ENCODE results near the gene C7.

The C7 gene

DNA sequence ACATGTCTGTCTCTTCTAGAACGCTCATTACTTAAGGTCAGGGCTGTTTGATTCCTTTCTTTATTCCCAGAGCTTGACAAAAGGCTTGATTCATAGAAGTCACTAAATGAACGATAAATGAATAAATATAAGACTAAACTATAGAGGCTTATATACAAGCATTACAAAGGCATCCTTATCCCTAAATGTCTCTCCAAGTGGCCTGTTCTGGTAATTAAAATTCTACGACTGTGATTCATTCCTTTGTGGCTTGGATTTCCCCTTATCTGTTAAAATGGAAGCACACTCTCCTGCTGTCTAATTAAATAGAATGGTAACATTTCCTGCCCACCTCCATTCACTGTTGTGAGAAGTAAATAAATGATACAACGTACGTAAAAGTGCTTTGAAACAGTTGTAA is 49.5 kb downstream of the C7 start:
- H3K4me3 ChIP-seq (replicated peaks in 1 of 2; ENCODE audit: low read depth in 2 of 2, low read length in 2 of 2), result no peak overlapping the region
- DNase-seq (ENCODE audit: low read depth in 2 of 2), result no peak
- TF ChIP-seq CTCF (IDR thresholded peaks at IDR 0.05; ENCODE audit: low read depth, low read length), result no peak

- no peak overlapping the region for H3K4me3 ChIP-seq (replicated peaks in 1 of 2; ENCODE audit: low read depth in 2 of 2, low read length in 2 of 2)
- DNase-seq (ENCODE audit: low read depth in 2 of 2), result peak; percentile 23 to 55
- no peak for TF ChIP-seq CTCF (IDR thresholded peaks at IDR 0.05; ENCODE audit: low read depth, low read length)
Observed at GRCh38 chr5:40960037-40960436, 50.7 kb downstream of the C7 start.

DNA sequence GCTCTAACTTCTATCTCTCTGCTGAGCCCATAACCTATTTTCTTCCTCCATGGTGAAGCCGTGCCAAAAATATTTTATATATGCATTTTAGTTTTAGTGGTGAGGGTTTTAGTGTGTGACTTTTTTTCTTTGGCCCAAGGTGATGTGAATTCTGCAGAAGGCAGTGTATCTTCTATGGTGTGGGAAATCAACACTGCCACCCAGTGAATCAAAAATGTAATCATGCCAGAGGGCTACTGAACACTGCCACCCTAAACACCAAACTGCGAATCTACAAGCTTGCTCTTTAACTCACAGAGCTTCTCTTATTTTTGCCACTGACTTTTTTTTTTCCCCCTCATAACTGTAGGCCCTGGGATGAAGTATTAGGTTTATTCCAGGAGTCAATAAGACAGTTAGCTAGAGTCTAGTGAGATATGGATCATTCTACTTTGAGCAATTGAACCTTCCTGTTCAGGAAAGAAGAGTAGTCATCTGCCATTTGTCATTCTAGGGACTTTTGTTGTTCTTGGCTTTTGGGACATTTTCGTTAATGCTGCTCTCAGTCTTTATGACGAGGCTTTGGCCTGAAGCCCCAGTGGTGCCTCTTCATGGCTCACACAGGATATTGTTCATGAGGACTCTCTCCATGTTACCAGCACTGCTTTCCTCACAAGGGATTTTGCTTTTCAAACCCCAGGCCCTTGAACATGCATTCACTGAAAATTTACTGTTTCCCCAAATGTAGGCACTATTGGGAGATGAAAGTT is 53.1 kb downstream of the C7 start:
- no peak for TF ChIP-seq CTCF (IDR thresholded peaks at IDR 0.05; ENCODE audit: low read depth, low read length)
- peak in 1 of 2 donors; percentile 52 for DNase-seq (ENCODE audit: low read depth in 2 of 2)
- no peak overlapping the region for H3K4me3 ChIP-seq (replicated peaks in 1 of 2; ENCODE audit: low read depth in 2 of 2, low read length in 2 of 2)

- no peak for DNase-seq (ENCODE audit: low read depth in 2 of 2)
- no peak for TF ChIP-seq CTCF (IDR thresholded peaks at IDR 0.05; ENCODE audit: low read depth, low read length)
- no peak overlapping the region for H3K4me3 ChIP-seq (replicated peaks in 1 of 2; ENCODE audit: low read depth in 2 of 2, low read length in 2 of 2)
Observed at GRCh38 chr5:40972434-40972833, 63.1 kb downstream of the C7 start.

- no peak for DNase-seq (ENCODE audit: low read depth in 2 of 2)
- H3K4me3 ChIP-seq (replicated peaks in 1 of 2; ENCODE audit: low read depth in 2 of 2, low read length in 2 of 2), result no peak overlapping the region
- no peak for TF ChIP-seq CTCF (IDR thresholded peaks at IDR 0.05; ENCODE audit: low read depth, low read length)
Observed at GRCh38 chr5:40973364-40974004, 64.2 kb downstream of the C7 start.

GRCh38 chr5:40976041-40976440 is 66.7 kb downstream of the C7 start:
- no peak for DNase-seq (ENCODE audit: low read depth in 2 of 2)
- no peak for TF ChIP-seq CTCF (IDR thresholded peaks at IDR 0.05; ENCODE audit: low read depth, low read length)
- H3K4me3 ChIP-seq (replicated peaks in 1 of 2; ENCODE audit: low read depth in 2 of 2, low read length in 2 of 2), result no peak overlapping the region
